GM19328 (cell line): Measurements from ENCODE around the gene KCNQ2.
"Not testable (repeated sequence)": the region's sequence is repeated elsewhere in the genome, so short reads cannot be mapped to it uniquely, and the experiment has no call there.

Experiments
- ATAC-seq: cut with Tn5 transposase; IDR thresholded peaks from one replicate; pipeline ENCODE4 v1.9.1; 2021; ENCODE audit warnings: mild to moderate bottlenecking, moderate library complexity; ENCODE audit not compliant: unreplicated experiment

KCNQ2 gene

DNA sequence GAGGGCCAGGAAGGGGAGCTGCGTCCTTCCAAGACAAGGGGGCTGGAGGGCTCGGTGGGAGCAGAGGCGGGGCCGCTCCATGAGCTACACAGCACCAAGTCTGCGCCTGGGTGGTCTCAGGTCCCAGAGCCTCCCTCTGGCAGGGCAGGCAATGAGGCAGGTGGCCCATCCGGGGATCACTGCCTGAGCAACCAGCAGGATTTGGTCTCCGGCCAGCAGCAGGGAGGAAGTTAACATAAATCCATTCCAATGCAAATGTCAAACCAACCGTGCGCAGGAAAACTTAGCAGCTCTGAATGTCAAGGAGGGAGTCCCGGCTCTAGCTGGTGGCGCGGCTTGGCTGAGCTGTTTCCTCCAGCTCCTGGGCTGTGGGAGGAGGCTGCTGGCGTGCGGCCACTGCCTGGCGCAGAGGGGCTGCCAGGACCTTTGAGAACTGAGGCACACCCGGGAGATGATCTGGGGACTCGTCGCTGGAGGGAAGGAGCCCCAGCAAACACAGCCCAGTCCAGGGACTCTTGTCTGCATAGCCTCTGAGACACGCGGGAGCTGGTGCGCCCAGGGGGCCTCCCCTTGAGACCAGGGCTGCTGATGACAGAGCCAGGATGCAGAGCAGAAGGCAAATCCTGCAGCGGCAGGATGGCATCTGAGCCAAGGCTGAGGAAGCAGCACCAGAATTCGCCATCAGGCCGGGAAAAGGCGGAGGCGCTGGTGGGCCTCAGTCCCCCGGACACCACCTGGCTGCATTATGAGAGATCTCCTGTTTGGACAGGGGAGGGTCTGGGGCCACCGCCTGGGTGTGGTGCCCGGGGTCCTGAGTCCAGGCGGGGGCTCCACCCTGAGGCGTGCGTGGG, 78.2 kb downstream of the KCNQ2 start:
- no peak for ATAC-seq

DNA sequence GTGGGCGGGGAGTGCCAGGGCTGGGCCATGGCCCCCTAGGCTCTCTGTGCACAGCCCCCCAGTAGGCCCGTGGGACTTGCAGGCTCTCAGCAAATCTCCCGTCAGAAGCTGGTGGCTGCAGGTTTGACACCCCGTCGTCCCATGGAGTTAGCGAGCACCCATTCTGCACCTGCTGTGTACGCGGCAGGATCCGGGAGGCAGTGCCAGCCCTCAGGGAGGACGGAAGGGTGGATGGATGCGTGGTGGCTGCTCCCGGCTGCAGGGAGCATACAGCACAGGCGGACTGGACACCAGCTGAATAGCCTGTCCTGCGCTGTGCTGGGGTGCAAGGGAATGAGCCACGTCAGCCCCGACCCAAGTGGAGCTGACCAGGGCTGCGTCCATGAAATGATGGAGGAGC, 78.9 kb downstream of the KCNQ2 start:
- no peak for ATAC-seq

DNA sequence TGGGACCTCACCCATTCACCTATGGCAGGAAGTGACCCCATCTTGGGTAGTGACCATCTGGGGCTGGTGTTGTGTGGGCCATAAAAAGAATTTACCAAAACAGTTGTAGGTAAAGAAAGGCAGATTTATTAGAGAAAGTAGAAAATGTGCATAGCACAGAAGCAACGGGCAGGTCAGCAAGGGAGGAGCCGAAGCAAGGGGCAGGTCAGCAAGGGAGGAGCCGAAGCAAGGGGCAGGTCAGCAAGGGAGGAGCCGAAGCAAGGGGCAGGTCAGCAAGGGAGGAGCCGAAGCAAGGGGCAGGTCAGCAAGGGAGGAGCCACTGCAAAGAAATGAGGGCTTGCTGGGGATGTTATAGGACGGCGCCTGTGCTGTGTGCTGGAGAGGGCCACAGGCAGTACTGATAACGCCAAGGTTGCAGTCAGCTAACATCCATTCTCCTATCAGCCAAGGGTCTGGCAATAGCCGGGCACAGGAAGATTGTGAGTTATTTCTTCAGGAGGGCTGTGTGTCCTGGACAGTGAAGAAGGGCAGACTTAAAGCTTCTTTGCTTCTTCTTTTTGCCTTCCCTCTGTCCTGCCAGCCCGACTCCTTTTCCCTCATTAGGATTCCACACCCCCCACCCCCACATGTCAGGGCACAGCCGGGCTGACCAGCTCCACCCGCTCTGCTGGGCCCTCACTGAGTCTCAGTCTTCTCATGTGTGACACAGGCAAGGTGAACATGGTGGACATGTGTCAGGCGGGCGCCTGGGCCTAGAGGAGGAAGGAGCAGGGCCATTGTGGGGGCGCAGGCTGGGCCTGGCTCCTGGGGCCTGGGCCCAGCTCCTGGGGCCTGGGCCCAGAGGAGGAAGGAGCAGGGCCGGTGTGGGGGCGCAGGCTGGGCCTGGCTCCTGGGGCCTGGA, 79.7 kb downstream of the KCNQ2 start:
- no peak for ATAC-seq

DNA sequence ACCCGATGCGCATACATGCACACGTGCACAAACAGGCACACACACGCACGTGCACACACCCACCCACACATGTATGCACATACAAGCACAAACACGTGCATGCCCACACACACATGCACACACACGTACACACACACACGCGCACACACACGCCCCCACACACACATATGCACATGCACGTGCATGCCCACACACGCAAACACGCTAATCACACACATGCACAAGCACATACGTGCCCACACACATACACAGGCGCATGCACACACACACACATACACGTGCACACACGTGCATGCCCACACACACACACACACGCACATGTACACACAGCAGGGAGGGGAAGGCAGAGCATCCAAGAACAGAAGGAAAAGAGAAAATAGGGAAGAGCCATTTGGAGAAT, 84.5 kb downstream of the KCNQ2 start:
- ATAC-seq = no peak

DNA sequence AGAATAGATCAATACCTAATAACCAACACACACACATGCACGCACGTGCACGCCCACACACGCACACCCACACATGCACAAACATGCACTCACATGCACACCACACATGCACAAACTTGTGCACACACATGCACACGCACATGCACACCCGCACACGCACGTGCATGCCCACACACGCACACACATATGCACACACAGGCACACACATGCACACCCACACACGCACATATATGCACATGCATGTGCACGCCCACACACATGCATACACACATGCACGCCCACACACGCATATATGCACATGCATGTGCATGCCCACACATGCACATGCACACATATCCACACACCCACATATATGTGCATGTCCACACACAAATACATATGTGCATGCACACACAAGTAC, 85.1 kb downstream of the KCNQ2 start:
- ATAC-seq = no peak

DNA sequence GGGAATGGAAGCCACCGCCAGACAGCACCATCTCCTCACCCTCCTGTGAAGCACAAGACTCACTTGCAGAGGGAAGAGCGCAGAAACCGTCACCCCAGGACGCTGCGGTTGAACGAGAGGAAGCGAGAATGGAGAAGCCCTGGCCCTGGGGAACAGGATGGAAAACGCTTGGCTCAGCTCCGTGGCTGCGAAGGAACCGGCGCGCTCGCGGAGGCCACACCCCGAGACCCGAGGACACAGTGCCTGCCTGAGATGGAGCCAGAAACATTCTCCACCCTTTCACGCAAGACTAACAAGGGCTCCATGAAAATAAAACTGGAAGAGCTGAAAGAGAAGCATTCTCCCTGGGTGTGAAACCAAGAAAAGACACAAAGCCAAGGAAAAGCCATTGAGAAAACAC, 86.0 kb downstream of the KCNQ2 start:
- no peak for ATAC-seq

DNA sequence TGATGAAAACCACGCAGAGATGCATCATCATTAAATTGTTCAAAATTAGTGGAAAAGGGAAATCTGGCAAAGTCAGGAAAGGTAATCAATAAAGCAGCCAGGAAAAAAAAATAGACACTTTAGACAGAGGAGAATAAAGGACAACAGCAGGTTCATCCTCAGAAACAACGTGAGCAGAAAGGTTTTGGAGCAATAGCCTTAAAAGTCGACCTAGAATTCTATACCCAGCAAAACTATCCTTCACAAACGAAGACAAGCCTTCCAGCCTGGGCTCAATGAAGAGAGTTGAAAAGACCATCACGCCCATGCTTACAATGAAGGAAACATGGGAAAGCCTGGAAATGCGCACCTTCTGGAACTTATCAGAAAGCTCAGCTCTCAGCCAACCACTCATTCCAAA, 86.6 kb downstream of the KCNQ2 start:
- ATAC-seq = no peak

DNA sequence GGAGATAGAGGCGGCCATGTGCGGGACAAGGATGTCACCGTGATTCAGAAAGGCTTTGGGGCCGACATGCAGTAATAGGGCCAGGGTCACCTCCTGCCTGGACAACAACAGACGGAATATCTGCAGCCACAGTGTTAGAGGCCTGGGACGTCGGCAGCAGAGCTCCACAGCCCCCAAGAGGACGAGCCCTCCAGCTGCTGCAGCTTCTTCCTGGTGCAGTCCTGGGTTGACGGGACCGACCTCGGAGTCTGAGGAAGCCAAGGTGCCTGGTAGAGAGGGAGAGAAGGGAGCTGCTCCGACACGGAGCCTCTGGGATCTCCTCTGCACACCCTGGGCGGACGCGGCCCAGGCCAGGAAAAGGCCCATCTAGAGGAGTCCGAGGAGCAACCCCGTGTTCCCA, 88.1 kb downstream of the KCNQ2 start:
- no peak for ATAC-seq

DNA sequence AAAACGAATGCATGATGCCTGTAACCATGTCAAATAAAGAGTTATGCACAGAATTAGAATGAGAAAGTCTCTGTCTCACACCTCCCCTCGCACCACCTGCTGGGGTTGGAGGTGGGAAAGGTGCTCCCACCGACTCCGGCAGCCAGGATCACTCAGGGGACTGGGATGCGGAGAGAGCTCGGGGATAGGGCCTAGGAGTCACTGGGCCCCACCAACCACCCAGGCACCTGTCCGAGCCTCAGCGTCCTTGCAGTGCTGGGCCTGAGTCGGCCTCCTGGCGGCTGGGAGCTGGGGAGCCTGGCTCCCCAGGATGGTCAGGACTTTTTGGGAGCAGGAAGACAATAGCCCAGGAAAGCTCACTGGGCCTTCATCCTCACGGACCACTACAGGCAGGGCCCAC, 88.9 kb downstream of the KCNQ2 start:
- no peak for ATAC-seq

DNA sequence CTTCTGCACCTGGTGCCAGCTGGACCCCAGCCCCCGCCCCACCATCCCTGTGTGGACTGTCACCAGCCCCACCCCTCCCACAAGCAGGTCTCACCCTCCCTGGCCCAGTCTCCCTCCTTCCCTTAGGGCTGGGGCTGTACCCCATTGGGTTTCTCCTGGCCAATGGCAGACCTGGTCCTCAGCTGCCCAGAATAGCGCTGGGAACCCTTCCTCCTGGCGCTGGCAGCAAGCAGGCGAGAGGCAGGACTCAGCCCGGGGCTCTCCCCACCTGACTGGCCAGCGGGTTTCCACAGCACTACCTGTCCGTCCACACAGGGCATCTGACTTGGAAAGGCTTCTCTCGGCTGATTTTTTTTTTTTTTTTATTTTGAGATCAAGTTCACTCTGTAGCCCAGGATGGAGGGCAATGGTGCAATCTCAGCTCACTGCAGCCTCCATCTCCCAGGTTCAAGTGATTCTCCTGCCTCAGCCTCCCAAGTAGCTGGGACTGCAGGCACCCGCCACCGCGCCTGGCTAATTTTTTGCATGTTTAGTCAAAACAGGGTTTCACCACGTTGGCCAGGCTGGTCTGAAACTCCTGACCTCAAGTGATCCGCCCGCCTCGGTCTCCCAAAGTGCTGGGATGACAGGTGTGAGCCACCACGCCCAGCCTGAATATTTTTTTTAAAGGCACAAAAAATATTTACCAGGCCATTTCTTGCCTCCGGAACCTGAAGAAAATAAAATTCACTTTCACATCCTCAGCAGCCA, 89.7 kb downstream of the KCNQ2 start:
- ATAC-seq = no peak

DNA sequence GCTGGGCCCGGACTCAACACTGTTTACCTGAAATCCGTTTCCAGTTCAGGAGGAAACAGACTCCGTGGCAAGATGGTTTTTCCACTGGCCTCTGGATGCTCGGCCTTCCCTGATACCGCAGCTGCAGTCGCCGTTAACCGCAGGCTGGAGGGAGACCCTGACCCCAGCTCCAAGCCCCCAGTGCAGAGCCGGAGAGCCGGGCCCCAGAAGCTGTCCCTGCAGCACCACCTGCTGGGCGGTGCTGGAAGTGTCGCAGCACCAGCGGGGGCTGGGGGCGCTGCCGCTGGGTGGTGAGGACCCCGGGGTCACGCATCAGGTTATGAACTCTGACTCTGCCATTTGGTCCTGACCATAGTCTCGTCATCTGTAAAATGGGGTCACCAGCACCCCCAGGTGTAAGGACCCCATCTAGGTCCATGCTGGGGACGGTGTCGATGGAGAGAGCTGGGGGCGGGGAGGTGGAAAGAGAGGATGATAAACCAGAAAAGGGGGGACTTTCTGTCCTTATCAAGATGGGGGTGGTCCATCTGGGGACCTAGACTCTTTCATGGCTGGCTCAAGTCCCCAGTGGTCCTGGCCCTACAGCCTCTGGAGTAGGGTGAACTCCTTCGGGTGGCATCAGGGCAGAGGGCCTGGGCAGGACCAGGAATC, 90.5 kb downstream of the KCNQ2 start:
- ATAC-seq = no peak

DNA sequence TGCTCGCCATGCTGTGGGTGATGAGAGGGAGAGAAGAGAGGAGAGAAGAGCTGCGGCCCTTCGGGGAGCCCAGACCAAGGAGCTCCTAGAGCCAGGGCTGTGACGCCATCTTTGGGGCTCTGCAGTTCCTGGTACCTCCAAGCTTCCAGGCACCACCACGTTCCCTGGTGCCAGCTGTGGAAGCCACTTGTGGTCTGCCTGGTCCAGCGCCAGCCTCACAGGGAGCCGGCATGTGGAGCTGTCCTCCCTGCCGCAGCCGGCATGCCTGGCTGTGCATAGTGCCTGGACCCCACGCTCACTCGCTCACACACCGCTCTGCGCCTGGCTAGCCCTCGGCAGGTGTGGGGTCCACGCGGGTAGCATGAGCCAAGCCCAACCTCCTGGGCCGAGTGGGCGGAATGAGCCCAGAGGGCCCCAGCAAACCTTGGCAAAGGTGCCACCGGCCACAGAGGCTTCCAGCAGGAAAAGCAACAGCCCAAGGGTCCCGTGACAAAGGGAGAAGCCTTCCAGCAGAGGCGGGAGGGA, 92.0 kb downstream of the KCNQ2 start:
- no peak for ATAC-seq

DNA sequence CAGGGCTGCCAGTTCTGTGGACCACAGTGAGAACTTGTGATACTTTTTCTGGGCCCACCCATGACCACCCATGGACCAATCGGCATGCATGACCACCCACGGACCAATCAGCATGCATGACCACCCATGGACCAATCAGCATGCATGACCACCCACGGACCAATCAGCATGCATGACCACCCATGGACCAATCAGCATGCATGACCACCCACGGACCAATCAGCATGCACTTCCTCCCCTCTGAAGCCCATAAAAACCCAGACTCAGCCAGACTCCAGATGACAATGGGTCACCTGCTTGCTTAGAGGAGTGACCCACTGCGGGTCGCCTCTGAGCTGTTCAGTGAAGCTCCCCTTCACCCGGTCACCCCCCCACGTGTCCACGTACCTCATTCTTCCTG, 92.6 kb downstream of the KCNQ2 start:
- ATAC-seq = not testable (repeated sequence)

DNA sequence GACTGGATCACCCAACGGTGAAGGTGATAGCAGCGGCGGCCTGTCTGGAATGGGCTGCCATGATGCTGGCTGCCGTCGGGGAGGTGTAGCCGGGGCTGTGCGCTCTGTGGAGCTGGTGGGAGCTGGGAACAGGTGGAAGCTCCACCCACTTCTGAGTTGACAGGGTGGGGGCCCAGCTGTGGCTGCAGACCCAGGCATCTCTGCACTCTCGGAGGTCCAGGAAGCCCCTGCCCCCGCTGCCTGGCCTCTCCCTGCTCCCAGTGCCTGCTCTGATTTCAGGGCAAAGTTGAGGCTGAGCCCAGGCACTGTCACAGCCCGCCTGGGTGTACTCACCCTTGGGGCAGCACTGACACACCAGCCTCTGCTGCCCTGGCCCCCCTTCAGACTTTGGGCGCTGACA, 93.2 kb downstream of the KCNQ2 start:
- ATAC-seq = no peak

DNA sequence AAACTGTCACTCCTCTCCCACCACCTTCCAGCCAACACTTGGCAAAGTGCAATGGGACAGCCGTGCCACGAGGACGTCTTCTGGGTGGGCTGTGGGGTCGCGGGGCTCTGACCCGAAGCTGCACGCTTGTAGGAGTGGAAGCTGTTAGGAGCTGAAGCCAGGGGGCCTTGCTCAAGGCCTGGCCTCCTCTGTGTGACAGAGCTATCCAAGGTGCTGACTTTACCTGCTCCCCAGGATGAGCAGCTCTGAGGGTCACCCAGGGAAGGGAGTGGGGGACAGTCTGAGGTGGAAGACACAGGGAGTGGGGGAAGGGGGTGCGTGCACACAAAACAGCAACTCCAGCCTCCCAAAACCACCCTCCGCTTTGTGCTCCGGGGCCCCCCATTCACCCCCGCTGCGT, 93.8 kb downstream of the KCNQ2 start:
- ATAC-seq = no peak

DNA sequence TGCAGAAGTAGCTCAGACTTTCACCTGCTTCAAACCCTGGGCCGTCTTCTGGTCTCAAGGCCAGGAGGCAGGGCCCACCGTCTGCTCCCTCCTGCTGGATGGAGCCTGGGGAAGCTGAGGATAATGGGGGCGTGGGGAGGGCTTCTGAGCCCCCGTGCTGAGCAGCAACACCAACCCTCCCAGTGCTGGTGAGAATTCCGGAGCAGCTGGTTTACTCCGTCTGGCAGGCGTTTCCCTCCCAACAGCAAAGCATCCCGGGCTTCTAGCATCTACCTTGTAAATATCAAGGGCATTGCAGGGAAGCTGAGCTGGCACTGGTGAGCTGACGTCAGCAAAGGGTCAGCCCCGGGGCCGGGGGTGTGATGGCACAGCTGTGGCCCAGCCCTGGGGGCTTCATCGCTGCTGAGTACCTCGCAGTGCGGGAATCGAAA, 94.5 kb downstream of the KCNQ2 start:
- ATAC-seq = no peak

DNA sequence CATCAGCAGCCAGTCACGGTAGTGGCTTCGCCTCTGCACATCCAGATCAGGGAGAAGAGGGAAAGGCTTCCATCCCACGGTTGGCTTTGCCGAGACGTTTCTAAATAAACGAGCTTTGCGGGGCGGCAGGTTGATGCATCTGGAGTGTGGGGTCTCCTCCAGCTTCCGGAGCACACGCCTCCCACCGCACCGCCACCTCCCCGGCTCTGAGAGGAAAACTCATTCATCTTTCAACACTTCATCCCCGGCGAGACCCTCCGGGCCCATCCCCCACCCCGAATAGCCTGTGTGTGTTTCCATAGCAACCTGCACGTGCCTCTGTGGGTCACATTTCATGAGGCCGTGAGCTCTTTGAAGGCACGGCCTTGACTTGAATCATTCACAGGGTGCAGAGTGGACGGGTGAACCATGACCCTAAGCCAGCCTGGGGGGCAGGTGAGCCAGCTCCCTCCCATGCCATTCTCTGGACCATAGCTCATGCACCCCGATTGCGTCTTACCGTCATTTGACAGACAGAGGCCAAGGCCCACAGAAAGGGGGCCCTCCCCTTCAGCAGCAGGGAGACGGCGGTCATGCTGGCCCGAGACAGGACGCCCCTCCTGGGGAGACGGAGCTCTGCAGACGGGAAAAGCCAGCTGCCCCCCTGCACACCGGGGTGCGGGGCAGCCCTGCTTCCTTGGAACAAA, 95.1 kb downstream of the KCNQ2 start:
- ATAC-seq = no peak

DNA sequence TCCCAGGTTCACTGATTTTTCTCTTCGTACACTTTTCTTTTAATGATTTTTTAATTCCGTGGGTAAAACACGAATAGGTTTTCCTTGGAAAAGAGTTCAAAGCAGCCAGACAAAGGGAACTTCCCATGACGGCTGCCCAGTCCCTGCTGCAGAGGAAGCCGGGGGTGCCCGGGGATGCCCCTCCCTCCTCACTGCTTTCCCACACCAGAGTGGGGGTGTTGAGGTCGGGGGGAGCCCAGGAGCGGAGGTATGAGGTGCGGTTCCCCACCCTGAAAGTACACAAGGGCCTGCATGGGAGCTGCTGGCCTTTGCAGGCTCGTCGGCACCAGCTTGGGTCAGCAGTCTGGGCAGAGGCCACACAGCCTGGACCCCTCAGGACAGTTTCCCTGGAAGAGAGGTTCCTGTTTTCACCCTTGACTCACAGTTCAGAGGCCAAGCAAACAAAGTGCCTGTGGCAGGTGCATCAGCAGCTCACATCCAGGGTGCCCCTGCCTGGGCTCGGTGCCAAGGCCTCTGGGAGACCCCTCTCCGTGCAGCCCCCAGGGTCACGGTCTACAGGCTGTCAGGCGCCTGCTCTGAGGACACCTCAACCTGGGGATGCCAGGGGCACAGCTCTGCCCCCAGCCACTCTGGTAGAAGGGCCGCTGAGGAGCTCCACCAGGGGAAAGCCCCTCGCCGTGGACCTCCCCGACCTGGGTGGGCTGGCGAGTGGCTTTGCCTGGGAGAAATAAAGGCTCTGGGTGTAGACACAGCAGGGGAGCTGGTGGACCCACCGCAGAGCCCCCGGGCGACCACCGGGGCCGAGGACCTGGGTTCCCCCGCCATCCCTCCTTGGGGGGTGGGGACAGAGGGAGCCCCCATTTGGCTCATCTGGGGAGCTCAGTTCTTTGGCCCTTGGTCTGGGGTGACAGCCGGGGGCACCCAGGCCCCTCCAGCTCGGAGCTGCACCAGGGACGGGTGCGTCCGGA, 95.9 kb downstream of the KCNQ2 start:
- ATAC-seq = no peak

DNA sequence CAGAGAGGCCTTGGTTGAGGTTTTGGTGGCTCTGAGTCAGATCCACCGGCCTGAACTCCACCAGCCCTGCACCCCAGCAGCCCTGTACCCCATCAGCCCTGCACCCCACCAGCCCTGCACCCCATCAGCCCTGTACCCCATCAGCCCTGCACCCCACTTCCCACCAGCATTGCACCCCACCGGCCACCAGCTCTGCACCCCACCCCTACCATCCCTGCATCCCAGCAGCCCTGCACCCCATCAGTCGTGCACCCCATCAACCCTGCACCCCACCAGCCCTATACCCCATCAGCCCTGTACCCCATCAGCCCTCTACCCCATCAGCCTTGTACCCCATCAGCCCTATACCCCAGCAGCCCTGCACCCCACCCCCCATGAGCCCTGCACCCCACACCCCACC, 97.0 kb downstream of the KCNQ2 start:
- ATAC-seq = no peak
